ENCODE results near the gene FREM1.

Gene FREM1

GRCh38 chr9:14827805-14828204 is 82.4 kb downstream of the FREM1 start:
- Histone ChIP-seq H3K4me1 (ENCODE audit: control insufficient read depth, insufficient read depth, low read length) (no peaks in the 10 kb centered on the region), H3K27me3 (ENCODE audit: control insufficient read depth, insufficient read depth, low read length, poor library complexity, severe bottlenecking) (no peaks in the 10 kb centered on the region), H3K9me3 (ENCODE audit: control insufficient read depth, low read length) (no peaks in the 10 kb centered on the region), H3K36me3 (ENCODE audit: control insufficient read depth, insufficient read depth, low read length) (no peaks in the 10 kb centered on the region), H3K27ac (ENCODE audit: insufficient read depth, low read depth, low read length, poor library complexity, severe bottlenecking) (no peak overlapping the region), H3K4me3 (ENCODE audit: insufficient read depth, low read depth, low read length) (no peak overlapping the region)
- 95 to 98% methylated on average over 3 of the region's 3 CpGs for WGBS, 2 experiments

DNA sequence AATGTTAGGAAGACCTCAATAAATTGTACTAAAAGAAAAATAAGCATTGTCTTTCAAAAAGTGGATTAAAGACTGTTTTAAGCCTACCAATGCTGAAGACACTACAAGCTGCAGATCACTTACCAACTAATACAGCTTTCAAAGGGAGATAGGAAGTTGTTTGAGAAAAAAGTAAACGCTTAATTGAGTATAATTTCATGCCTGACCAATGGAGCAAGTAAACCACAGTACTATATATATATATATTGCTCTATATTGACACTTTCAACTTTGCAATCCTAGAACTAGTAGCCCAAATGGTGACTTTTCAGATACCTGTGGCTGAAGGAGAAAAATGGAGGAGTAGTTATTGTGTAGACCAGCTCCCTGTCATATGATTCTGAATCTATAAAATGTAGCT is 85.7 kb downstream of the FREM1 start:
- WGBS, 2 experiments: no CpG with 5 or more reads among the region's 1 CpG
- Histone ChIP-seq H3K36me3 (ENCODE audit: control insufficient read depth, insufficient read depth, low read length) (no peaks in the 10 kb centered on the region), H3K4me3 (ENCODE audit: insufficient read depth, low read depth, low read length) (no peak overlapping the region), H3K27ac (ENCODE audit: insufficient read depth, low read depth, low read length, poor library complexity, severe bottlenecking) (no peak overlapping the region), H3K9me3 (ENCODE audit: control insufficient read depth, low read length) (no peaks in the 10 kb centered on the region), H3K27me3 (ENCODE audit: control insufficient read depth, insufficient read depth, low read length, poor library complexity, severe bottlenecking) (no peaks in the 10 kb centered on the region), H3K4me1 (ENCODE audit: control insufficient read depth, insufficient read depth, low read length) (no peaks in the 10 kb centered on the region)

- Histone ChIP-seq H3K36me3 (ENCODE audit: control insufficient read depth, insufficient read depth, low read length) (no peaks in the 10 kb centered on the region), H3K27me3 (ENCODE audit: control insufficient read depth, insufficient read depth, low read length, poor library complexity, severe bottlenecking) (no peaks in the 10 kb centered on the region), H3K27ac (ENCODE audit: insufficient read depth, low read depth, low read length, poor library complexity, severe bottlenecking) (no peak overlapping the region), H3K4me3 (ENCODE audit: insufficient read depth, low read depth, low read length) (no peak overlapping the region), H3K9me3 (ENCODE audit: control insufficient read depth, low read length) (no peaks in the 10 kb centered on the region), H3K4me1 (ENCODE audit: control insufficient read depth, insufficient read depth, low read length) (no peaks in the 10 kb centered on the region)
- WGBS, 2 experiments: 96 to 98% methylated on average over 2 of the region's 2 CpGs
These were observed 86.4 kb downstream of the FREM1 start for GRCh38 chr9:14823800-14824199.

DNA sequence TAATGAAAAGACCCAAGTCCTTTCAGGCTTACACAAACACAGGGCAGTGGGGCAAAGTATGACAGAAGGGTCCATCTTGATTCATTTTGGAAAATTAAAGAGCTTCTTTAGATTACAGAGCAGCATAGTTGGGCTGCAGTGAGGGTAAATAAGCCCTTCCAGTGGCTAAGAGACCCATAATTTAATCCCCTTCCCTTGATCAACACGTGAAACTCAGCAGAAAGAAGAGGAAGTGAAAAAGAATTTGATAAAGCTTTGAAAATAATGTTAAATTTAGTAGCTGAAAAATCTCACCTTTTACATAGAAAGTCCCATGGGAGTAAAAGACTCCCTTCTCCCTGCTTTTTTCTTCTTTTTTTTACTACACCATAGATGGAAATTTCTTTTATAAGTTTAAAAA is 87.6 kb downstream of the FREM1 start:
- Histone ChIP-seq H3K27me3 (ENCODE audit: control insufficient read depth, insufficient read depth, low read length, poor library complexity, severe bottlenecking) (no peaks in the 10 kb centered on the region), H3K4me1 (ENCODE audit: control insufficient read depth, insufficient read depth, low read length) (no peaks in the 10 kb centered on the region), H3K36me3 (ENCODE audit: control insufficient read depth, insufficient read depth, low read length) (no peaks in the 10 kb centered on the region), H3K4me3 (ENCODE audit: insufficient read depth, low read depth, low read length) (no peak overlapping the region), H3K27ac (ENCODE audit: insufficient read depth, low read depth, low read length, poor library complexity, severe bottlenecking) (no peak overlapping the region), H3K9me3 (ENCODE audit: control insufficient read depth, low read length) (no peaks in the 10 kb centered on the region)
- 83% methylated on average over 1 of the region's 1 CpG; no CpG with 5 or more reads in 1 of the 2 experiments for WGBS, 2 experiments

DNA sequence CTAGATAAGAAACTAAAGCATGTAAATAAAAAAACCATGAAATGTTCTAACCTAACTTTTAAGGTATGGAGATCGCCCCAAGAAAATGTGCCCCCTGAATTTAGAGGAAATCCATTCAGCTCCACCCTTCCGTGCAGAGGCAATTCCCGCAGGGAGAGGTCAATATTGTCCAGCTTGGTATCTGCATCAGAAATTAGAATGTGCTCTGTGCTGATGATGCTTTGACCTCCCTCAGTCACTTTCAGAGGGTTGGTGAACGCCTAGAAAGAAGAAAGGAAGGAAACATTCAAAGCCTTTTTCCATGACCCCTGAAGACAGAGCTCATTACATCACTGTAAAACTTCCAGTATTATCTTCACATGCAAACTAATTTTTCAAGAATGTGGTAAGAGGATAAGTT is 91.0 kb downstream of the FREM1 start:
- Histone ChIP-seq H3K27ac (ENCODE audit: insufficient read depth, low read depth, low read length, poor library complexity, severe bottlenecking) (no peak overlapping the region), H3K27me3 (ENCODE audit: control insufficient read depth, insufficient read depth, low read length, poor library complexity, severe bottlenecking) (no peaks in the 10 kb centered on the region), H3K9me3 (ENCODE audit: control insufficient read depth, low read length) (no peaks in the 10 kb centered on the region), H3K4me1 (ENCODE audit: control insufficient read depth, insufficient read depth, low read length) (no peaks in the 10 kb centered on the region), H3K4me3 (ENCODE audit: insufficient read depth, low read depth, low read length) (no peak overlapping the region), H3K36me3 (ENCODE audit: control insufficient read depth, insufficient read depth, low read length) (no peaks in the 10 kb centered on the region)
- WGBS, 2 experiments: 92% methylated on average over 4 of the region's 4 CpGs

DNA sequence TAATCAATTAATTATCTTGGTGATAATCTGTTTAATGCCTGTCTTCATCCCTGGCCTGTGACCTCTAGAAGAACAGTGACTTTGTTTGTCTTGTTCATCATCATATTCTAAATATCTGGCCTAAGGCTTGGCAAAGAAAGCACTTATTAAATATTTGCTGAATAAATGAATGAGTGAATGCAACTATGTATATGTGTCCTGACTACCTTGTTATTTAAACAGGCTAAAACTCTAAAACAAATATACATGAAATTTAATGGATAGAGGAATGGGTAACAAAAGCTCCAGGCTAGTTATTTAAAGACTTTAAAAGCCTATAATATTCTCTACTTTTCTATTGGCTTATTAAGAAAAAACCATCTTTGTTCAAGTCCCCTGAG is 96.0 kb downstream of the FREM1 start:
- H3K4me3 ChIP-seq (ENCODE audit: insufficient read depth, low read depth, low read length): no peak overlapping the region
- H3K36me3 ChIP-seq (ENCODE audit: control insufficient read depth, insufficient read depth, low read length): no peaks in the 10 kb centered on the region
- no peaks in the 10 kb centered on the region for H3K4me1 ChIP-seq (ENCODE audit: control insufficient read depth, insufficient read depth, low read length)
- H3K9me3 ChIP-seq (ENCODE audit: control insufficient read depth, low read length): no peaks in the 10 kb centered on the region
- H3K27me3 ChIP-seq (ENCODE audit: control insufficient read depth, insufficient read depth, low read length, poor library complexity, severe bottlenecking): no peaks in the 10 kb centered on the region
- no peak overlapping the region for H3K27ac ChIP-seq (ENCODE audit: insufficient read depth, low read depth, low read length, poor library complexity, severe bottlenecking)

DNA sequence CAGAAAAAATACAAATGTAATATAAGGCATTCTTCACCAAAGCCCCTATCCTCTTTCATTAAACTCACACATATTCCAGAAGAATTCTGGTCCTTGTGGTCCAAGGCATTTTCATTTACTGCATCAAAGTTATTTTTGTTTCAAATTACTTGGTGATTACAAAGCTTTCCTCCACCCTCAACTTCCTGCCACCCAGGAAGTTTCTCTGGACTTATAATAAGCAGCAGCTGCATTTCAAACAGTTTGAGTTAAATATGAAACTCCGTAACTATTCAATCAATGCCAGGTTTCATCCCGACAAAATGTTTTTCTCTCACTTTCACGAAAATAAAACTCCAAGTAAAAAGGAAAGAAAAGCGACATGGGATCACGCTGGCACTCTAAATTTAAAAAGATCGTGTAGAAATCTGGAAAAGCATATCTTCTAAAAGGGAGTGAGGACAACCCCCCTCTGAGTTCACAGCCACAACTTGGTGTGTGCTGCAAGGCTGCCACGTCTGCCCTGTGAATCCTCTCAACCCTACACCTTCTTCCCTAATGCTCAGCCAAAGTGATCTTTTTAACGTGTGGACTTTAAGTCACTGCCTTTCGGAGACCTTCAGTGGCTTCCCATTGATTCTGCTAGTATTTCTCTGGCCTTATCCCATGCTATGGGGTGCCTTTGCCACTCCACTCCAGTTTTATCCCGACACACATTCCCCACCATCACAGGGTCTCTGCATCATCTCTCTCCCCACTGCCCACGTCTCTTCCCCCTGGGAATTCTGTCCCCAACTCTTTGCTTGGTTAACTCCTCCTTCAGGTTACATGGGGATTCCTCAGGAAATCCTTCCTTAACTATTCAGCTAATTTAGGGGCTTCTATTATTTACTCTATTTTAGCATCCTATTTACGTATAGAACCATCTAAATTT is 96.6 kb downstream of the FREM1 start:
- Histone ChIP-seq H3K27ac (ENCODE audit: insufficient read depth, low read depth, low read length, poor library complexity, severe bottlenecking) (no peak overlapping the region), H3K4me1 (ENCODE audit: control insufficient read depth, insufficient read depth, low read length) (no peaks in the 10 kb centered on the region), H3K36me3 (ENCODE audit: control insufficient read depth, insufficient read depth, low read length) (no peaks in the 10 kb centered on the region), H3K27me3 (ENCODE audit: control insufficient read depth, insufficient read depth, low read length, poor library complexity, severe bottlenecking) (no peaks in the 10 kb centered on the region), H3K9me3 (ENCODE audit: control insufficient read depth, low read length) (no peaks in the 10 kb centered on the region), H3K4me3 (ENCODE audit: insufficient read depth, low read depth, low read length) (no peak overlapping the region)
- WGBS, 2 experiments: 89 to 90% methylated on average over 11 to 12 of the region's 12 CpGs

DNA sequence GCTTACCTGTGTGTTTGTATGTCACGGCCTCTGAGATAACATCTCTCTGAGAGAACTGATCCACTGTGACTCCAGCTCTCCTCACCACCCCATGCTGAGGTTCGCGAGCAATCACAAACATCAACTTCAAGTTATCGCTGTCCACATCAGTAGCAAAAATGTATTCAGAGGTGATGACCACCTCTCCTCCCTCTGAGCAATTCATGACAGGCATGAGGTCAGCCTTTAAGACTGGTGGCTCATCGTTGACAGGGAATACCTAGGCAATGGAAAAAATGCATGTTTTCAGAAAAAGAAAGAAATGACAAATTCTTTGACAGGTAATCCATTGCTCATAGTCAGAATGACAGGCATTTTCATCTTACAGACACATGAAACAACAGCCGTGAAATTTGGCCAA is 97.4 kb downstream of the FREM1 start:
- Histone ChIP-seq H3K4me3 (ENCODE audit: insufficient read depth, low read depth, low read length) (no peak overlapping the region), H3K36me3 (ENCODE audit: control insufficient read depth, insufficient read depth, low read length) (no peaks in the 10 kb centered on the region), H3K4me1 (ENCODE audit: control insufficient read depth, insufficient read depth, low read length) (no peaks in the 10 kb centered on the region), H3K27ac (ENCODE audit: insufficient read depth, low read depth, low read length, poor library complexity, severe bottlenecking) (no peak overlapping the region), H3K9me3 (ENCODE audit: control insufficient read depth, low read length) (no peaks in the 10 kb centered on the region), H3K27me3 (ENCODE audit: control insufficient read depth, insufficient read depth, low read length, poor library complexity, severe bottlenecking) (no peaks in the 10 kb centered on the region)
- 95 to 97% methylated on average over 6 of the region's 6 CpGs for WGBS, 2 experiments

DNA sequence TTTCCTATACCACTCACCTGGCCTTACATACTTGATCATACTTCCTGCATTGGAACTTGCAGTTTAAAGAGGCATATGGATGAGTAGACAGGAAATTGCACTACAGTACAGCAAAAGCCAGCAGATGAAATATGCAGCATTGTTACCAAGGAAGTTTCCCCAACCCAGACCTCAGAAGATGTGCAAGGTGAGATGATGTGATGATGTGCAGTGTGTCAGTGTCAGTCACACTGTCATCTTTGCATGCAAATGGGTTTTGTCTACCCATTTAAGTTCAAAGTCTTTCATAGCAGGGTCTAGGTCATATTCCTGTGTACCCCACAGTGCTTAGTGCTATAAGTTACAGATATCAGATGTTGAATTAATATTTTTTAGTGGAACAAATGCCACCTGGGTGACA is 98.4 kb downstream of the FREM1 start:
- no peak overlapping the region for H3K4me3 ChIP-seq (ENCODE audit: insufficient read depth, low read depth, low read length)
- no peaks in the 10 kb centered on the region for H3K9me3 ChIP-seq (ENCODE audit: control insufficient read depth, low read length)
- H3K27ac ChIP-seq (ENCODE audit: insufficient read depth, low read depth, low read length, poor library complexity, severe bottlenecking): no peak overlapping the region
- no peaks in the 10 kb centered on the region for H3K36me3 ChIP-seq (ENCODE audit: control insufficient read depth, insufficient read depth, low read length)
- no peaks in the 10 kb centered on the region for H3K27me3 ChIP-seq (ENCODE audit: control insufficient read depth, insufficient read depth, low read length, poor library complexity, severe bottlenecking)
- H3K4me1 ChIP-seq (ENCODE audit: control insufficient read depth, insufficient read depth, low read length): no peaks in the 10 kb centered on the region

- Histone ChIP-seq H3K27ac (ENCODE audit: insufficient read depth, low read depth, low read length, poor library complexity, severe bottlenecking) (no peak overlapping the region), H3K4me1 (ENCODE audit: control insufficient read depth, insufficient read depth, low read length) (no peaks in the 10 kb centered on the region), H3K36me3 (ENCODE audit: control insufficient read depth, insufficient read depth, low read length) (no peaks in the 10 kb centered on the region), H3K9me3 (ENCODE audit: control insufficient read depth, low read length) (no peaks in the 10 kb centered on the region), H3K27me3 (ENCODE audit: control insufficient read depth, insufficient read depth, low read length, poor library complexity, severe bottlenecking) (no peaks in the 10 kb centered on the region), H3K4me3 (ENCODE audit: insufficient read depth, low read depth, low read length) (no peak overlapping the region)
- WGBS, 2 experiments: 95 to 97% methylated on average over 5 of the region's 6 CpGs
These were observed 103.2 kb downstream of the FREM1 start for GRCh38 chr9:14806941-14807520.

Measured in ectodermal cell (in vitro differentiated cells).